Neural cell (in vitro differentiated cells): ENCODE measurements around the gene SETD1A. TPM values are rescaled to one million over a fixed set of nuclear protein-coding genes. Genes with fewer than 3 reads are reported as not detected.

Experiments used
- H2AFZ ChIP-seq: fragments of 200-600, 300-800 bp; sonication (generic), shearing (Covaris generic); 2 replicates; pipeline ENCODE4 v1.6.0; 2014; ENCODE audit warnings: low read depth, mild to moderate bottlenecking, antibody characterized with exemption, low read length, moderate library complexity
- H3F3A ChIP-seq: fragments of 200-600 bp; shearing (Covaris generic); 2 replicates; pipeline ENCODE4 v1.6.1; 2016; ENCODE audit warnings: mild to moderate bottlenecking, moderate library complexity, mixed read lengths, antibody characterized with exemption, low read length; ENCODE audit not compliant: insufficient read depth, poor library complexity, severe bottlenecking
- H3K27ac ChIP-seq: fragments of 200-600, 300-800 bp; sonication (generic), shearing (Covaris generic); 2 replicates; pipeline ENCODE4 v1.5.1; 2014; ENCODE audit warnings: mild to moderate bottlenecking, low read length, moderate library complexity
- H3K27me3 ChIP-seq: fragments of 300-800, 200-600 bp; sonication (generic), shearing (Covaris generic); 2 replicates; pipeline ENCODE4 v1.6.0; 2014; ENCODE audit warnings: mild to moderate bottlenecking, low read depth, low read length, moderate library complexity; ENCODE audit not compliant: insufficient read depth
- H3K36me3 ChIP-seq: fragments of 300-800, 200-600 bp; sonication (generic), shearing (Covaris generic); 2 replicates; pipeline ENCODE4 v1.5.1; 2014; ENCODE audit warnings: mild to moderate bottlenecking, antibody characterized with exemption, low read length, moderate library complexity; ENCODE audit not compliant: insufficient read depth
- H3K4me2 ChIP-seq: fragments of 300-800, 200-600 bp; sonication (generic), shearing (Covaris generic); 2 replicates; pipeline ENCODE4 v1.6.0; 2014; ENCODE audit warnings: mild to moderate bottlenecking, low read length
- H3K4me3 ChIP-seq: fragments of 300-800, 200-600 bp; sonication (generic), shearing (Covaris generic); 2 replicates; pipeline ENCODE4 v1.5.1; 2014; ENCODE audit warnings: mild to moderate bottlenecking, low read length, moderate library complexity
- H3K79me2 ChIP-seq: fragments of 200-600 bp; shearing (Covaris generic); replicated peaks from 2 replicates; pipeline ENCODE4 v1.6.0; 2014; ENCODE audit warnings: mild to moderate bottlenecking, low read length, moderate library complexity; ENCODE audit not compliant: insufficient read depth
- H3K9ac ChIP-seq: fragments of 300-800, 200-600 bp; sonication (generic), shearing (Covaris generic); 2 replicates; pipeline ENCODE4 v1.6.1; 2016; ENCODE audit warnings: mild to moderate bottlenecking, low read length, mixed read lengths
- H3K9me2 ChIP-seq: fragments of 200-600 bp; shearing (Covaris generic); 2 replicates; pipeline ENCODE4 v1.6.1; 2016; ENCODE audit warnings: mild to moderate bottlenecking, low read length, mixed read lengths; ENCODE audit not compliant: insufficient read depth
- H3K9me3 ChIP-seq: fragments of 200-600, 300-800 bp; sonication (generic), shearing (Covaris generic); 2 replicates; pipeline ENCODE4 v1.6.1; 2016; ENCODE audit warnings: mild to moderate bottlenecking, mixed run types, low read length, moderate library complexity, mixed read lengths
- H4K20me1 ChIP-seq: fragments of 200-600 bp; shearing (Covaris generic); 2 replicates; pipeline ENCODE4 v1.6.1; 2016; ENCODE audit warnings: mild to moderate bottlenecking, mixed run types; ENCODE audit not compliant: insufficient read depth
- EP300 ChIP-seq: fragments of 450-650 bp; conservative IDR thresholded peaks from 2 replicates; pipeline ENCODE4 v1.6.1; 2014; ENCODE audit warnings: antibody characterized with exemption, mild to moderate bottlenecking, moderate library complexity; ENCODE audit not compliant: poor library complexity, severe bottlenecking
- EZH2 ChIP-seq: fragments of 200-600, 300-800 bp; shearing (Covaris generic), sonication (generic); IDR thresholded peaks from 2 replicates; pipeline ENCODE4 v1.6.1; 2014; ENCODE audit warnings: antibody characterized with exemption, low read length, borderline replicate concordance, mild to moderate bottlenecking; ENCODE audit not compliant: insufficient read depth, poor library complexity, severe bottlenecking
- MXI1 ChIP-seq: fragments of 450-650 bp; conservative IDR thresholded peaks from 2 replicates; pipeline ENCODE4 v1.6.1; 2014; ENCODE audit warnings: antibody characterized with exemption, mild to moderate bottlenecking; ENCODE audit not compliant: poor library complexity, severe bottlenecking
- POLR2AphosphoS5 ChIP-seq: IDR thresholded peaks from 2 replicates; pipeline ENCODE4 v1.6.1; 2012
- RAD21 ChIP-seq: fragments of 450-650 bp; conservative IDR thresholded peaks from 2 replicates; pipeline ENCODE4 v1.6.1; 2014; ENCODE audit warnings: antibody characterized with exemption, mild to moderate bottlenecking, moderate library complexity
- SMC3 ChIP-seq: fragments of 450-650 bp; conservative IDR thresholded peaks from 2 replicates; pipeline ENCODE4 v1.6.1; 2014; ENCODE audit warnings: antibody characterized with exemption, mild to moderate bottlenecking, moderate library complexity; ENCODE audit not compliant: poor library complexity
- TAF1 ChIP-seq: IDR thresholded peaks from 2 replicates; pipeline ENCODE4 v1.6.1; 2012; ENCODE audit warnings: low read depth
- polyA plus RNA-seq: library from polyadenylated mRNA; depleted of rRNA; stranded (reverse); fragments of >200 nt; gene quantifications from 2 replicates; pipeline ENCODE4 v1.2.3, GENCODE V29; 2014
- TF ChIP-seq, protein P1 (sequence below): IDR thresholded peaks from 2 replicates; pipeline ENCODE4 v1.6.1; 2012; ENCODE audit warnings: borderline replicate concordance
- TF ChIP-seq, protein P2 (sequence below): fragments of 450-650 bp; IDR thresholded peaks from 2 replicates; pipeline ENCODE4 v1.5.1; 2014; ENCODE audit warnings: antibody characterized with exemption, mild to moderate bottlenecking, moderate library complexity; ENCODE audit not compliant: poor library complexity, severe bottlenecking

The SETD1A gene
- polyA plus RNA-seq, 1 donor from 2014 or later: 1.4 TPM

DNA sequence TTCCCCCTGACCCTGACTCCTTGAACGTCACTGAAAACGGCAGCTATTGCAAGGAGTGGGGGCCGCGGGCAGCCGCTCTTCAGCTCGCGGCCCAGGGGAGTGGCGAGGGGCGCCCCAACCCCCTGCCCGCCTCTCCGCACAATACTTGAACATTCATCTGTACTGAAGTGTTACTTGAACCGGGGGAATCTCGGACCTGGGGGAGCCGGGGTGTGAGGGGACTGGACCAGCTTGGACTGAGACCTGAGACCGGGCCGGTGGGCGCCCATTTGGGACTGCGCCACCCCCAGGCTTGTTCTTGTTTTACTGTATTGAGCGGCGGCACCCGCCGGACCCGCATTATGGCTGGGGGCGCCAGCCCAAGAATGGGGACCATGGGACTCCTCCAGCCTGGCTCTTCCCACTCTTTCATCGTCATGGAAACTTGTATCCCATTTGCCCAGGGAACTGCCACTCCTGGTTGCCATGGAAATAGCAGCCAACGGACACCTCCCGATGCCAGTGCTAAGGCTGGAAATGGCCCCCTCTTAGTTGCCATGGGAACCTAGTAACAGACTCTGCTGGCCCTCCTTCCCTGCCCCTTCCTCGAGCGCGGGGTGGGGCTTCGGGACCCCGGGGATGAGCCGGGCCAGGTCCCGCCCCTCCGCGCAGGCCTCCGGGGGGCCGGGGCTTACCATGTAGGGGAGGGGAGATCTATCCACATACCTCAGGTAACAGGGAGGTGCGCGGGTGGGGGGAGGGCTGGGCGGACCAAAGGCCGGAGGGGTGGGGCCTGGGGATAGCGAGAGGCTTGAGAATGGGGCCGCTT lies 9.5 kb upstream of the SETD1A start:
- no peaks in the 10 kb centered on the region for H3F3A ChIP-seq
- peaks cover 10% of the 10 kb centered on the region for H3K79me2 ChIP-seq
- H3K9me3 ChIP-seq: no peaks in the 10 kb centered on the region
- H2AFZ ChIP-seq: no peak overlapping the region
- H4K20me1 ChIP-seq: no peaks in the 10 kb centered on the region
- H3K9me2 ChIP-seq: no peaks in the 10 kb centered on the region
- peak overlapping the region; percentile 86 for H3K4me3 ChIP-seq
- H3K27ac ChIP-seq: peak overlapping the region; percentile 92
- H3K4me2 ChIP-seq: peak overlapping the region; percentile 90
- no peaks in the 10 kb centered on the region for H3K27me3 ChIP-seq
- TF ChIP-seq, protein P1, sequence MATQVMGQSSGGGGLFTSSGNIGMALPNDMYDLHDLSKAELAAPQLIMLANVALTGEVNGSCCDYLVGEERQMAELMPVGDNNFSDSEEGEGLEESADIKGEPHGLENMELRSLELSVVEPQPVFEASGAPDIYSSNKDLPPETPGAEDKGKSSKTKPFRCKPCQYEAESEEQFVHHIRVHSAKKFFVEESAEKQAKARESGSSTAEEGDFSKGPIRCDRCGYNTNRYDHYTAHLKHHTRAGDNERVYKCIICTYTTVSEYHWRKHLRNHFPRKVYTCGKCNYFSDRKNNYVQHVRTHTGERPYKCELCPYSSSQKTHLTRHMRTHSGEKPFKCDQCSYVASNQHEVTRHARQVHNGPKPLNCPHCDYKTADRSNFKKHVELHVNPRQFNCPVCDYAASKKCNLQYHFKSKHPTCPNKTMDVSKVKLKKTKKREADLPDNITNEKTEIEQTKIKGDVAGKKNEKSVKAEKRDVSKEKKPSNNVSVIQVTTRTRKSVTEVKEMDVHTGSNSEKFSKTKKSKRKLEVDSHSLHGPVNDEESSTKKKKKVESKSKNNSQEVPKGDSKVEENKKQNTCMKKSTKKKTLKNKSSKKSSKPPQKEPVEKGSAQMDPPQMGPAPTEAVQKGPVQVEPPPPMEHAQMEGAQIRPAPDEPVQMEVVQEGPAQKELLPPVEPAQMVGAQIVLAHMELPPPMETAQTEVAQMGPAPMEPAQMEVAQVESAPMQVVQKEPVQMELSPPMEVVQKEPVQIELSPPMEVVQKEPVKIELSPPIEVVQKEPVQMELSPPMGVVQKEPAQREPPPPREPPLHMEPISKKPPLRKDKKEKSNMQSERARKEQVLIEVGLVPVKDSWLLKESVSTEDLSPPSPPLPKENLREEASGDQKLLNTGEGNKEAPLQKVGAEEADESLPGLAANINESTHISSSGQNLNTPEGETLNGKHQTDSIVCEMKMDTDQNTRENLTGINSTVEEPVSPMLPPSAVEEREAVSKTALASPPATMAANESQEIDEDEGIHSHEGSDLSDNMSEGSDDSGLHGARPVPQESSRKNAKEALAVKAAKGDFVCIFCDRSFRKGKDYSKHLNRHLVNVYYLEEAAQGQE: peak; percentile 57
- TF ChIP-seq RAD21 (no peak), MXI1 (peak; percentile 90), EP300 (peak; percentile 50), SMC3 (peak; percentile 50), TAF1 (no peak), POLR2AphosphoS5 (peak; percentile 61), EZH2 (no peak)
- TF ChIP-seq, protein P2, sequence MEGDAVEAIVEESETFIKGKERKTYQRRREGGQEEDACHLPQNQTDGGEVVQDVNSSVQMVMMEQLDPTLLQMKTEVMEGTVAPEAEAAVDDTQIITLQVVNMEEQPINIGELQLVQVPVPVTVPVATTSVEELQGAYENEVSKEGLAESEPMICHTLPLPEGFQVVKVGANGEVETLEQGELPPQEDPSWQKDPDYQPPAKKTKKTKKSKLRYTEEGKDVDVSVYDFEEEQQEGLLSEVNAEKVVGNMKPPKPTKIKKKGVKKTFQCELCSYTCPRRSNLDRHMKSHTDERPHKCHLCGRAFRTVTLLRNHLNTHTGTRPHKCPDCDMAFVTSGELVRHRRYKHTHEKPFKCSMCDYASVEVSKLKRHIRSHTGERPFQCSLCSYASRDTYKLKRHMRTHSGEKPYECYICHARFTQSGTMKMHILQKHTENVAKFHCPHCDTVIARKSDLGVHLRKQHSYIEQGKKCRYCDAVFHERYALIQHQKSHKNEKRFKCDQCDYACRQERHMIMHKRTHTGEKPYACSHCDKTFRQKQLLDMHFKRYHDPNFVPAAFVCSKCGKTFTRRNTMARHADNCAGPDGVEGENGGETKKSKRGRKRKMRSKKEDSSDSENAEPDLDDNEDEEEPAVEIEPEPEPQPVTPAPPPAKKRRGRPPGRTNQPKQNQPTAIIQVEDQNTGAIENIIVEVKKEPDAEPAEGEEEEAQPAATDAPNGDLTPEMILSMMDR: peak; percentile 54
- H3K36me3 ChIP-seq: peaks cover 6% of the 10 kb centered on the region
- peak overlapping the region; percentile 88 for H3K9ac ChIP-seq

DNA sequence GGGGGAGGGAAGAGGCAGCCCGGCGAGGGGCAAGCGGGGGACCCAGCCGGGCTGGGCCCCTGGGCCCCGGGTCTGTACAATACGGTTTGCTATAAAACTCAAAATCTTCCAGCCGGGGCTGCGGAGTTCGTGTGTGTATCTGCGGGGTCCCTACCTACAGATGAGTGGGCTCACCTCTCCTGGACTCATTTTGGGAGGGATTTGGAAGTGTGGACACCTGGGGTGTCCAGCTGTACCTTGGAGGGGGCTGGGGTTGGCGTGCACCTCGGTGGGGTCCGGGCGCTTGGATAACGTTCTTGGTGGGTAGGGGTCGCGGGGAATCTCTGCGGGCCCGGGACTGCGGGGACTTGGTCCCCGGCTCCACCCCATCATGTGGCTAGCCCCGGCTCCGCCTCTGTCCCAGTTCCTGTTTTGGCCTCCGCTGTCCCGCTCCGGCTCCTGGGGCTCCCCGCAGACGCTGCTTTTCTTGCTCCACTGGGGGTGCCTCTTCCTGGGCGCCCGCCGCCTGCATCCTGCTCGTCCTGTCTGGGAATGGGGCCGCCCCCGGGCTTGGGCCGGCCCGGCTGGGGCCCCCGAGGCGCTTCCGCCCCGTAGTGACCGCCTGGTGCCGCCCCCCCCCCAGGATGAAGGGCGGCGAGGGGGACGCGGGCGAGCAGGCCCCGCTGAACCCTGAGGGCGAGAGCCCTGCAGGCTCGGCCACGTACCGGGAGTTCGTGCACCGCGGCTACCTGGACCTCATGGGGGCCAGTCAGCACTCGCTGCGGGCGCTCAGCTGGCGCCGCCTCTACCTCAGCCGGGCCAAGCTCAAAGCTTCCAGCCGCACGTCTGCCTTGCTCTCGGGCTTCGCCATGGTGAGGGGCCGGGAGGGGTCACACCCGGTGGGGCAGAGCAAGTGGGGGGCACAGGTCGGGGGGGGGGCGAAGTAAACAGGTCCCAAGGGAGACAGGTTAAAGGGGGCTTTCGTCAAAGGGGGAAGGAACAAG lies 8.6 kb upstream of the SETD1A start, which contains the start of gene ORAI3:
TSS of gene ORAI3 (plus strand) at position 402 of the 983 bp plus-strand sequence. CDS start at position 624, 222 bp downstream.
- Histone ChIP-seq H3K36me3 (peaks cover 6% of the 10 kb centered on the region), H4K20me1 (no peaks in the 10 kb centered on the region), H3K79me2 (peaks cover 7% of the 10 kb centered on the region), H3K27me3 (no peaks in the 10 kb centered on the region), H3K9ac (peak within 1 kb of the TSS; percentile 88), H3K9me2 (no peaks in the 10 kb centered on the region), H3K4me2 (peak within 1 kb of the TSS; percentile 90), H3K27ac (peak within 1 kb of the TSS; percentile 92), H2AFZ (no peak within 1 kb of the TSS), H3K9me3 (no peaks in the 10 kb centered on the region), H3K4me3 (peak within 1 kb of the TSS; percentile 86), H3F3A (no peaks in the 10 kb centered on the region)
- TF ChIP-seq MXI1: no peak
- TF ChIP-seq, protein P1: no peak
- TF ChIP-seq, protein P2: peak; percentile 10
